Activated T-cell treated with anti-CD3 and anti-CD28 coated beads, Interleukin-2, amount 50 U/mL, for 24 hours (primary cell): ENCODE results near the gene USP51.
A peak's percentile ranks its signal among the peaks of the same experiment; 100 is the strongest.
"Not testable (repeated sequence)": the region's sequence is repeated elsewhere in the genome, so short reads cannot be mapped to it uniquely, and the experiment has no call there.

ENCODE experiments used
- DNase-seq: peaks from one replicate; pipeline ENCODE4 v3.0.0-alpha.2; 2020
- H3K27ac Mint-ChIP-seq: 2 replicates; pipeline ENCODE4 v1.8.0; 2020; ENCODE audit warnings: mild to moderate bottlenecking, mixed read lengths
- H3K27me3 Mint-ChIP-seq: 2 replicates; pipeline ENCODE4 v1.8.0; 2020; ENCODE audit warnings: mixed read lengths
- H3K36me3 Mint-ChIP-seq: 2 replicates; pipeline ENCODE4 v1.8.0; 2020; ENCODE audit warnings: low read depth, mixed read lengths
- H3K4me1 Mint-ChIP-seq: 2 replicates; pipeline ENCODE4 v1.8.0; 2020; ENCODE audit warnings: low read depth, mixed read lengths
- H3K4me3 Mint-ChIP-seq: 2 replicates; pipeline ENCODE4 v1.8.0; 2020; ENCODE audit warnings: mild to moderate bottlenecking, moderate library complexity, mixed read lengths
- H3K9me3 Mint-ChIP-seq: 2 replicates; pipeline ENCODE4 v1.8.0; 2020; ENCODE audit warnings: mixed read lengths

Gene USP51

DNA sequence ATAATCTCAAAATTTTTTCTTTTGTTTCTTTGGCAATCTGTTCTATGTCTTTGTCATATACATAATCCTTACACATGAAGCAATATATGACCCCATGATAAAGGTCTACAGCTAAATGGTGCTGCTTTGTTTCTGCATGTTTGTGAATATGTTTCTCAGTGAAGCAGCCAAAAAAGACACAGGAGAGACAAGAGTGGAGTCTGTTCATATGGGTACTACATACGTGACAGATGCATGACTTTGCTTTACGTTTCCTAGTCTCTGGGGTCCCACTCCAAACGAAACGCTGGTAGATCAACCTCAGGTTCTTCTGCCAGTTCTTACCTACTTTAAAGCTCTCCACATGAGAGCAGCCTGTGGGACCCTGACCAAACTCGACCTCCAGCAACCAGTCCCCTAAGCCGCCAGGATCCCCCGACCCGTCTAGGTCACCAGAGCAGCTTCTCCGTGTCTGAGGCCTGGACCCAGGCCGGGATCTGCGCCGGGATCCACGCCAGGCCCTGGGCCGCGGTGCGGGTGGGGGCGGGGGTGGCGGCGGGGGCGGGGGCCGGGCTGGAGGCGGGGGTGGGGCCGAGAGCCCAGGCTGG, 1.5 kb downstream of the USP51 start:
- Mint-ChIP-seq H3K27me3 (peaks cover 24% of the 10 kb centered on the region), H3K4me1 (peaks cover 11% of the 10 kb centered on the region), H3K4me3 (peak overlapping the region; percentile 86), H3K36me3 (peaks cover 4% of the 10 kb centered on the region), H3K9me3 (no peaks in the 10 kb centered on the region), H3K27ac (peak overlapping the region; percentile 80)
- DNase-seq: no peak

DNA sequence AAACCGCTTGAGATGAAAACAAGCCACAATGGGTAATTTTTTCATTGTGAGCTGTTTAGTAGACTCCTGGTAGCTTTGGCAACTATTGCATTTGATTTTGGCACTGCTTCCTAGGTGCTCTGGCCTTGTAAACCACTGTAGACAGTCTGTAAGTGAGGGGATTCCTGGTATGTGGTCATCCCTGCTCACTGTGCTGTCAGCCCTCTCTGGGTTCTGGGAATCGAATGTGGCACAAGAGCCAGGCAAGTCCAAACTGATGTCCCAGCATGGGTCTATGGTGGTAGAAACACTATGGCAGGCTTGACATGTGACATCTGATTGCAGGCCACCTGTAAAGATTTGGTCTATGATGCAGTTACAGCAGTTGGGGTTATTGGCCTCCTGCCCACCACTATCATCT, 2.5 kb downstream of the USP51 start:
- no peak overlapping the region for H3K4me3 Mint-ChIP-seq
- DNase-seq: no peak
- H3K27me3 Mint-ChIP-seq: peaks cover 24% of the 10 kb centered on the region
- H3K27ac Mint-ChIP-seq: no peak overlapping the region
- H3K4me1 Mint-ChIP-seq: peaks cover 11% of the 10 kb centered on the region
- peaks cover 4% of the 10 kb centered on the region for H3K36me3 Mint-ChIP-seq
- no peaks in the 10 kb centered on the region for H3K9me3 Mint-ChIP-seq

DNA sequence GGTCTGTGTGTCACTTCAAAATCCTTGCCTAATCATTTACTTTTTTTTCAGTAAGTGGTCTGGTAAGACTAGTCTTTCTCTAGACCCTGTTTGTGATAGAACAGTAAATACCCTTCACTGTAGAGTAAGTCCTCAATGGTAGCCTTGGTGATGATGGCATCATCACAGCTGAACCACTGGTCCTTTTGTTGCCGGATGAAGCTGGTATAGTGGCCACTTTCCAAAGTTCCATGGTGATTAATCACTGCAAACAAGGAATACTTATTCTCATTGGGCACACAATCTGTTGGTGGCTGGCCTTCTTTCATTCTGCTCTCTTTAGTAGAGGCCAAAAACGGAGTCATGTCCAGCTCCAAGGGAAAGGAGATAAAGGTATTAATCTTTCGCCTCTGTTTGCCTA, 2.9 kb downstream of the USP51 start:
- Mint-ChIP-seq H3K27me3 (peaks cover 27% of the 10 kb centered on the region), H3K9me3 (no peaks in the 10 kb centered on the region), H3K4me3 (no peak overlapping the region), H3K27ac (no peak overlapping the region), H3K36me3 (peaks cover 4% of the 10 kb centered on the region), H3K4me1 (peaks cover 11% of the 10 kb centered on the region)
- DNase-seq: no peak

DNA sequence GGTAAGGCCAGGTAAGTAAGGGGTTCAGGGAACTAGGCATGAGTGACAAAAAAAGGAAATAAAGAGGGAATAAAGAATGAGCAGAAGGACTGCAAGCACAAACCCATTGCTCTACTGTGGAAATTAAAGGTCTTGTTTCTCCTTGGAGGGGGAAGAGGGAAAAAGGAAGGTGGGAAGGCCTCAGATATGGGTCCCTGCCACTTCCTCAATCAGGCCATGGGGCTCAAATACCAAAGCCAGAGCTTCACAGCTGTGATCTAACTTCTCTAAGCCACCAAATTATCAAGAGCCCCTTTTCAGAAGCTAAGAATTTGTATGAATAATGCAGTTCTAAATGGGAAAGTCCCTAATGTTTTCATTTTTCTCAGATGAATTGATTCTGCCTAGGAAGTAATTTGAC, 4.7 kb downstream of the USP51 start:
- Mint-ChIP-seq H3K36me3 (peaks cover 4% of the 10 kb centered on the region), H3K4me1 (peaks cover 11% of the 10 kb centered on the region), H3K27me3 (peaks cover 25% of the 10 kb centered on the region), H3K4me3 (no peak overlapping the region), H3K27ac (no peak overlapping the region), H3K9me3 (no peaks in the 10 kb centered on the region)
- DNase-seq: no peak

DNA sequence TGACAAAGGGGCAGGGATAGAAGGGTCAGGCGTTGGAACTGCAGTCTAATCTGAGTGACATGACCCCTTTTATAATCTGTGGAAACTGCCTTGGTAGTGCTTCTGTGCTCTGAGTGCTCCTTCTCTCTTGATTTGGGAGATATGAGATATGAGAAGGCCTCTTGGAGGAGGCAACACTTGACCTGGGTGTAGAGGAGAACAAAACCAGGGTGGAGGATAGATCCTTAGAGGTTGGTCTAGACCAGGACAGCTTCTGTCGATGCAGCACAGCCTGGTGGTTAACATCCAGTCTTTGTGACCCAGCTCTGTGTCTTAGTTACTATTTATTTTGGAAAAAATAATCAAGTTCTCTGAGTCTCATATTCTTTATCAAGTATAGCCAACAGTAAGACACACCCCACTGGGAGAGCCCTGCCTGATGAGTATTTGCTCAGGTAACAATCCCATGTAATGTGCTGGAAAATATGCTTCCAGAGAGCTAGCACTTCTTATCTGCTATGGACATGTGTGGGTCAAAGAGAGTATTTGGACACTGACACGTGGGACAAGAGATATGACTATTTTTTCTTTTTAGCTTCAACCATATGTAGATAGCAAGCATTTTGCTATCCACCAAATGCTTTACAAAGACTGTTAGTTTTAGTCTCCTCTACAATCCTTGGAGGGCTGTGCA, 9.1 kb downstream of the USP51 start:
- Mint-ChIP-seq H3K4me3 (no peak overlapping the region), H3K36me3 (no peaks in the 10 kb centered on the region), H3K27ac (no peak overlapping the region), H3K9me3 (no peaks in the 10 kb centered on the region), H3K27me3 (peaks cover 8% of the 10 kb centered on the region), H3K4me1 (no peaks in the 10 kb centered on the region)
- DNase-seq: no peak

DNA sequence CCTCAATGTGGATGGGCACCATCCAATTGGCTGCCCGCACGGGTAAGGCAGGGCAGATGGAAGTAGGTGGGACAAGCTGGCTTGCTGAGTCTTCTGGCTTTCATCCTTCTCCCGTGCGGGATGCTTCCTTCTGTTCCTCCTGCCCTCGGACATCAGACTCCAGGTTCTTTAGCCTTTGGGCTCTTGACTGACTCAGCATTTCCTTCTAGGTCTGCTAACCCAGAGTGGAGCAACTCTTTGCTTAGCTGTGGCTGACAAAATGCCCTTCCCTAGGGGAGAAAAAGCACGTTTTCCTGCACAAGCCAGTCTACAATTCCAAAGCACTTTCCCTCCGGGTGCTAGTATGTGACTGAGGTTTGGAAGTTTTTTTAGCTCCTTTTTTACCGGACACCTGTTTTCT, 9.7 kb downstream of the USP51 start:
- H3K27ac Mint-ChIP-seq, H3K9me3 Mint-ChIP-seq, DNase-seq, H3K4me3 Mint-ChIP-seq, H3K4me1 Mint-ChIP-seq, H3K36me3 Mint-ChIP-seq, H3K27me3 Mint-ChIP-seq: not testable (repeated sequence)

DNA sequence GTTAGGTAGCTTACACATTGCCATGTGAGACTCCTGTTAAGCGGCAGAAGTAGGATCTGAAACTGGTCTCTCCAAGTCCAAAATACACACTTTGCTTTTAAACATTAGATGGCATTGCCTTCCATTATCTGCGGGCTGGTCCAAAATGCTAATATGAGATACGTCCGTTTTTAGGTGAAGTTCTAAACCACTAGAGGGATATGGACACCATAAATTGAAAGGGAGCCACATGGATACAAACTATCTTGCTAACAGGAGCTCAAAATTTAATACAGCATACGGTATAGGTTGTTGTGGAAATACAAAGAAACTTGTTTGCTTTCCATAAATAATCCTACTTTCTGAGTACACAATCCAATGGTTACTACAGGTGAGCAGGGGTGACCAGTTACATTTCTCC, 23.9 kb downstream of the USP51 start:
- not testable (repeated sequence) for H3K27me3 Mint-ChIP-seq, H3K4me1 Mint-ChIP-seq, H3K4me3 Mint-ChIP-seq, H3K27ac Mint-ChIP-seq, H3K36me3 Mint-ChIP-seq, H3K9me3 Mint-ChIP-seq, DNase-seq

DNA sequence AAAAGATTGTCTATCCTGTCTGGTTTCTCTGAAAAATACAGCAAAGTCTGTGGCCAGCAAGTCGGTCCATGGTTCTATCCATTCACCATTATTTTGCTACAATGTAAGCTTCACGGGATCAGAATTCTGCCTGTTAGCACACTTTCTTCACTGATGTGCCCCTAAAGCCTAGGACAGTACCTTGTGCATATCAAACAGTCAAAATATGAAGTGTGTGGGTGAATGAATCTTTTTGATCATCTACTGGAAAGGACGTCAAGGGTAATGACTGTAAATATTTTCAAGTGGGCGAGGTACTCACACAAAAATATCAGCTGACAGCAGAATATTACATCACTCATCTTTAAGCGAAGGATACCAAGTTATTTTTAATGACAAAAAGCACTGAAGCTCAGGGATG, 24.5 kb downstream of the USP51 start:
- H3K4me3 Mint-ChIP-seq, H3K4me1 Mint-ChIP-seq, H3K27ac Mint-ChIP-seq, H3K36me3 Mint-ChIP-seq, H3K9me3 Mint-ChIP-seq, H3K27me3 Mint-ChIP-seq, DNase-seq: not testable (repeated sequence)

DNA sequence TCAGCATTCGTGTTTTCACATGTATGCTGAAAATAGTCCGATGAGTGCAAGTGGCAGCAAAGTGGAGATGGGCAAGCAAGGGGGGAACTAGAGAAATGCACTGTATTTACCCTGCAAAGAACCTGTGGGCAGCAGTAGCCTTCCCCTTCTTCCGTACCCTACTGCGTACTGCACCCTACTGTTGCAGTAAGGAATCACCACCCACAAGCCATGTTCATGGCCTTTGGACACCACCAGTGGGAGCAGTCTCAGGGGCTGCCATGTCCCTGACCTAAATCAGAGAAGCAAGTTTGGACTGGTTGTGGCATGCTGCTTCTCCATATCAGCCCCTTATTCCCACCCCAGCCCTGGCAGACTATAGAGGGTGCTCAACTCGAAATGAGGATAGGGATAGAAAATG, 25.6 kb downstream of the USP51 start:
- not testable (repeated sequence) for H3K27ac Mint-ChIP-seq, H3K36me3 Mint-ChIP-seq, H3K27me3 Mint-ChIP-seq, H3K4me1 Mint-ChIP-seq, H3K9me3 Mint-ChIP-seq, H3K4me3 Mint-ChIP-seq, DNase-seq

DNA sequence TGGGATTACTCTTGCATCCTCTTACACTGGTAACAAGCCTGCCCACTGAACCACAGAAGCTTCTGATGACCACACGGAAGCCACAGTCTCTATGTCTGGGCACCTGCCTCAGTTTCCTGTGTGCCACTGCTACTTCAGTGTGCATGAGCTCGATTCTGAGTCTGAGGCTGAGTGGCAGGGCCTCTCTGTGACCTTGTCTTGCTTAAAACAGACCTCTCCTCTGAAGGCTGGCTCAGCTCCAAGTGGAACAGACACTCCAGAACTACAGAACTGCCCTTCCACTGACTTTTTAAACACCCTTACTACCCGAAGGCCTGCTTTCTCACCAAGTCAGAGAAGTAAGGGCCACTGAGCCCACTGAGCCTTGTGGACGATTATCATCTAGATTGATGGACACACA, 29.7 kb downstream of the USP51 start:
- not testable (repeated sequence) for H3K4me3 Mint-ChIP-seq, H3K9me3 Mint-ChIP-seq, H3K27ac Mint-ChIP-seq, H3K4me1 Mint-ChIP-seq, DNase-seq, H3K27me3 Mint-ChIP-seq, H3K36me3 Mint-ChIP-seq

DNA sequence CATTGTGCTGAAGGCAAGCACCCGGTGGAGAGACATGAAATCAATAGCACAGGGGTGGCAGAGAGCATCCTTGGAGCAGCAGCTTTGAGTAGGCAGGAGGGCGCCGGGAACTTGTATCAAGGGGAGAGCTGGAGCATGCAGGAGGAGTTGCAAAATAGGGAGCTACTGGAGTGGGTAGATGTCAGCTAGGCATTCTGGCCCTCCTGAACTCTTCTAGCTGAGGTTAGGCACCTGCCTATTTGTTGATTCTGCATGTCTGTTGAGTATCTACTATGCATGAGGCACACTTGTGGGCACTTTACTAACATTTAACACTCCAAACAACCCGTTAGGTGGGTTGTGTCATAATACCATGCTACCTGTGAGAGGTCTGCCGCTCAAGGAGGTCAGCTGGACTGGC, 30.2 kb downstream of the USP51 start:
- H3K27ac Mint-ChIP-seq, H3K27me3 Mint-ChIP-seq, H3K9me3 Mint-ChIP-seq, DNase-seq, H3K36me3 Mint-ChIP-seq, H3K4me1 Mint-ChIP-seq, H3K4me3 Mint-ChIP-seq: not testable (repeated sequence)

DNA sequence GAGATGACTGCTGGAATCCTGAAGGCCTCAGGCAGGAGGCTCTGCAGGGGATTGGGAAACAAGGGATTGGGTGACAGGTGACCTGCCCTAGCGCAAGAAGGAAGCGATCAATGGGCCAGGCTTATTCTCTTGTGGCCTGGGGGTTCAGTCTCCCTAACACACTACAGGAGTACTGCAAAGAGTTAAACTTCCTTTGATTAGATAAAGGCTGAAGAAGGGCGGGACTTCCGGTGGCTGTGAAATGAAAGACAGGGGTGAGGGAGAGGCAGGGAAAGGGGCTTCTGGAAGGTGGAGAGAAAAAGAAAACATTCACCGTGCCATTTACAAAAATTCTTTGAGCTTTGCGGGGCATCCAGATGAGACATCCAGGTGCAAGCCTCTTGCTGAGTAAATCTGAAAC, 33.9 kb downstream of the USP51 start:
- not testable (repeated sequence) for H3K27me3 Mint-ChIP-seq, H3K27ac Mint-ChIP-seq, H3K4me3 Mint-ChIP-seq, H3K36me3 Mint-ChIP-seq, DNase-seq, H3K9me3 Mint-ChIP-seq, H3K4me1 Mint-ChIP-seq

DNA sequence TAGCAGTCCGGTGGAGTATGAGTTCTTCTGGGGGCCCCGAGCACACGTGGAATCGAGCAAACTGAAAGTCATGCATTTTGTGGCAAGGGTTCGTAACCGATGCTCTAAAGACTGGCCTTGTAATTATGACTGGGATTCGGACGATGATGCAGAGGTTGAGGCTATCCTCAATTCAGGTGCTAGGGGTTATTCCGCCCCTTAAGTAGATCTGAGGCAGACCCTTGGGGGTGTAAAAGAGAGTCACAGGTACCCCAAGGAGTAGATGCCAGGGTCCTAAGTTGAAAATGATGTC, 36.9 kb downstream of the USP51 start:
- peak overlapping the region; percentile 94 for H3K4me3 Mint-ChIP-seq
- no peaks in the 10 kb centered on the region for H3K9me3 Mint-ChIP-seq
- H3K36me3 Mint-ChIP-seq: peaks cover 9% of the 10 kb centered on the region
- peaks cover 9% of the 10 kb centered on the region for H3K27me3 Mint-ChIP-seq
- no peak for DNase-seq
- peak overlapping the region; percentile 92 for H3K27ac Mint-ChIP-seq
- peaks cover 4% of the 10 kb centered on the region for H3K4me1 Mint-ChIP-seq

DNA sequence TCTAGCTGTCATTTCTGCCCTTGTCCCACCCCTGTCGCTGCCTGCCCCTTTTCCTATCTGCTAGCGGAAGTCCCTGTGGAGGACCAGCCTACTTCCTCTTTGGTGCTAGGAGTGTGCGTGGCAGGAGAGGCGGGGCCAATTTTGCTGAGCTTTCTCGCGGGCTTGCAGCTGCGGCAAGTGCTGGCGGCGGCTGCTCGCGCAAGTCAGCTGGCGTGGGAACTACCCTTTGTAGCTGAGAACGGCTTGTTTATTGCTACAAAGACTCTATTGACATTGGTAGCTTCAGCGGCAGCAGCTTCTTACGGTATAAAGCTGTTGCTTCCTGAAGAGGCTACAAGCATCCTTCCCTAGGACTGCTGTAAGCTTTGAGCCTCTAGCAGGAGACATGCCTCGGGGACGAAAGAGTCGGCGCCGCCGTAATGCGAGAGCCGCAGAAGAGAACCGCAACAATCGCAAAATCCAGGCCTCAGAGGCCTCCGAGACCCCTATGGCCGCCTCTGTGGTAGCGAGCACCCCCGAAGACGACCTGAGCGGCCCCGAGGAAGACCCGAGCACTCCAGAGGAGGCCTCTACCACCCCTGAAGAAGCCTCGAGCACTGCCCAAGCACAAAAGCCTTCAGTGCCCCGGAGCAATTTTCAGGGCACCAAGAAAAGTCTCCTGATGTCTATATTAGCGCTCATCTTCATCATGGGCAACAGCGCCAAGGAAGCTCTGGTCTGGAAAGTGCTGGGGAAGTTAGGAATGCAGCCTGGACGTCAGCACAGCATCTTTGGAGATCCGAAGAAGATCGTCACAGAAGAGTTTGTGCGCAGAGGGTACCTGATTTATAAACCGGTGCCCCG, 37.4 kb downstream of the USP51 start, which contains the start of gene MAGEH1:
Gene MAGEH1, plus strand, starts transcription at position 138 of the 843 bp plus-strand sequence. Its CDS starts 248 bp downstream, at position 386.
- DNase-seq: peak; percentile 82
- H3K4me3 Mint-ChIP-seq: peak within 1 kb of the TSS; percentile 94
- peaks cover 4% of the 10 kb centered on the region for H3K4me1 Mint-ChIP-seq
- H3K27me3 Mint-ChIP-seq: peaks cover 13% of the 10 kb centered on the region
- peak within 1 kb of the TSS; percentile 92 for H3K27ac Mint-ChIP-seq
- no peaks in the 10 kb centered on the region for H3K9me3 Mint-ChIP-seq
- H3K36me3 Mint-ChIP-seq: peaks cover 9% of the 10 kb centered on the region

DNA sequence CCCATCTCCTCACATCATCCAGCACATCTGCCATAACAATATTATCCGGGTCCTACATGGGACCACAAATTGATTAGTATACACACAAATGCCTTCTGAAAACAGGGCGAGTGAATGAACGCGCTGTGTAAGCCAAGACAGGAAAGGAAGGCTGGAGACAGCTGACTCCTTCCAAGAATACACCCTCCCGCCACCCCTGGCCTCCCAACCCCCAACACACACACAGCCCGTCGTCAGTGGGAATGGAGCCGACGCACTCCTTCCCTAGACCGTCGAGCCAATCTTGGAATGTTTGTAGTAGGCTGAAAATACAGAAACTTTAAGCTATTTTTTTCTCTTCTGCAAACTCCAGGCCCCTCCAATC, 38.0 kb downstream of the USP51 start:
- peaks cover 9% of the 10 kb centered on the region for H3K36me3 Mint-ChIP-seq
- H3K9me3 Mint-ChIP-seq: no peaks in the 10 kb centered on the region
- H3K27ac Mint-ChIP-seq: peak overlapping the region; percentile 92
- peaks cover 16% of the 10 kb centered on the region for H3K27me3 Mint-ChIP-seq
- peak overlapping the region; percentile 94 for H3K4me3 Mint-ChIP-seq
- H3K4me1 Mint-ChIP-seq: peaks cover 4% of the 10 kb centered on the region
- DNase-seq: no peak
